HG03432 (cell line): ENCODE measurements around the gene STX3.

ENCODE experiments used
- ATAC-seq: cut with Tn5 transposase; IDR thresholded peaks from one replicate; pipeline ENCODE4 v1.9.1; 2021; ENCODE audit warnings: mild to moderate bottlenecking, moderate library complexity; ENCODE audit not compliant: unreplicated experiment

Gene STX3

DNA sequence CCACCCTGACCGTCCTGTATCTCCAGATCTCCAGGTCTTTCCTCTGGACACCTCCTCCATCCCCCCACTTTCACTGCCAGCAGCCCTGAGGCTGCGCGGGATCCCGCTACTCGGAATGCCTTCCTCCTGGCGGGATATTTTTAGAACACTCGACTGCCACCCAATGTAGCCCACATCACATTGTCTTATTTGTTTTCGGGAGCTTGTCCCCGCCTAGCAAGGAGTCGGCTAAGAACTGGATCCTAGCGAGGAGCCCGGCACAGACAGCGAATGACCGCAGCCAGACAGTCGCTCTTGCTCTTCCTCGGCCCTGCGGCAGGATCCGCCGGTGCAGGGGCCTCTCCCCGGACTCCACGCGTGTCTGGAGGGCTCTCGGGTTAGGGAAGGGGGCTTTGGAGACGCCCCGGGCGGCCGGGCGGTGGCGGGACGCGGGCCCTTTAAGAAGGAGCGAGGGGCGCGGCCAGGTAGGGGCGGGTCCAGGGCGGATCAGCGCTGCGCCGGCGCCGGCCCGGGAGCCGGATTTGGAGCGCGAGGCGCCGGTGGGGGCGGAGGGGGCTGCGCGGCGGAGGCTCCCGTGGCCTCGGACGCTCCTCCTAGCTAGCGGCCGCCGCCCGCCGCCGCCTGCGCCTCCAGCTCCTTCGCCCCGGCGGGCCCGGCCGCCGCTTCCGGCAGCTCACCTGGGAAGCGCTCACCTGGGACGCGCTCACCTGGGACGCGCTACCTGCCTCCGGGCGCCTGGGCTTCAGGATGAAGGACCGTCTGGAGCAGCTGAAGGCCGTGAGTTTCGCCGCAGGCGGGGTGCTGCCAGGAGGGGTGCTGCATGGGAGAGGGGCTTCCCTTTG lies at the start of gene STX3:
Gene STX3 (plus strand): TSS at position 518 of the 842 bp plus-strand sequence. CDS start 230 bp downstream, at position 748.
- ATAC-seq, result peak; percentile 80

GRCh38 chr11:59706518-59707285 lies 48.5 kb upstream of the STX3 start:
- ATAC-seq, result no peak

GRCh38 chr11:59707371-59707770 lies 47.8 kb upstream of the STX3 start:
- ATAC-seq, result no peak

DNA sequence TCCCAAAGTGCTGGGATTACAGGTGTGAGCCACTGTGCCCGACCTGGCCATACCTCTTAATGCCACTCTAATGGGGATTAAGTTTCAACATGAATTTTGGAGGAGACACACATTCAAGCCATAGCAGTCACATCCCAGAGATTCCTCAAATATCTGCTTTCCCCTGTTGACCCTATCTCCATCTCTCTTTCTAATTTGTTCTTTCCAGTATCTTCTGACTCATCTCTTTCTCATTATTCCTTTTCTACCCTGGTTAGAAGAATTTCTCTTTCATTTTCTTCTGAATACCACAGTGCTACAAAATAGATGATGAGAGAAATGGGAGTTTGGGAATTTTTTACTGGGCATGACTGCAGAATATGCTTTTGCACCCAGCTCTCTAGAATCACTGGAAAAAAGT lies 46.6 kb upstream of the STX3 start:
- ATAC-seq, result no peak

DNA sequence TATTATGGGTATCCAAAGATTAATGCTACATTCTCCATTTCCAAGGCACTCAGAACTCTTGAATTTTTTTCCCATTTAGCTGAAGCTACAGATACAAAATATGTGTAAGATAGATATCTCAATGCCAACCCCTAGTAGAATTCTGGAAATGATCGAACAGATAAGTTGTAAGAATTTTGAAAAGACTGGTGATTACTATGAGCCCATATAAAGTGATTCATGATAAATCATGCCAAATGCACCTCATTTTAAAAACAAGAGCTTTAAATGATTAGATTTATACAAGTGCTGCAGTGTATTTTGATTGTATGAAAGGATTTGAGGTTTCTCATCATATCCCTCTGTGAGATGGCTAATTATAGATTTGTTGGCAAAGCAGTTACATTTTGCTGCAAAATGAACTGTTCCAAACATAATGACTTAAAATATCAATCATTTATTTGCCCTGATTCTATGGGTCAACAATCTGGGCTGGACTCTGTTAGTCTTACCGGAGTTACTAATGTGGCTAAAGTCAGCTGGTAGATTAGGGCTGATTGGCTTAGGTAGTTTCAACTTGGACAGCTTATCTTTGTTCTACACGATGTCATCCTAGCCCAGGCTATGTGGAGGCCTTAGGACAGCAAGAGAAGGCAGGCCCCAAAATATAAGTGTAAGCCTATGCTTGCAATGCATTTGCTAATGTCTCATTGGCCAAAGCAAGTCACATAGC lies 44.9 kb upstream of the STX3 start:
- ATAC-seq, result no peak

- ATAC-seq, result no peak
These were observed 41.4 kb upstream of the STX3 start, which contains the start of gene OR10V1 for GRCh38 chr11:59713745-59714144. TSS of gene OR10V1 (minus strand) at chr11:59713845. CDS start at chr11:59713845, 0 bp downstream.

- ATAC-seq, result no peak
These were observed 39.1 kb upstream of the STX3 start for GRCh38 chr11:59716051-59716450.

DNA sequence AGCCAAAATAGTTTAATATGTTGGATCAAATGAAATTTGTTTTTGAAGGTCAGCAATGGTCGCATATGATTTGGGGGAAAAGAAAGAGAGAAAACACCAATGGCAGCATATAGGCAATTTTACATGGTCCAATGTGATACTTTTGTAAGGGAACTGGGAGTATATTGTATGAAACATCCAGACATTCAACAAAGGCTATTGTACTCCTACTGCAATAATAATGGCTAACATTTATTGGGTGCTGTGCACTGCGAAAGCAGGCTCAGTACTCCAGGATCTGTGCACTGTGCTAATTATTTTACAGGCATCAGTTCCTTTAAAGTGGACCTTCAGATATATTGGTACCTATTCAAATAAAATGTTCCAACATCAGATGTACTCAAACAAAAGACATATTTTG lies 35.6 kb upstream of the STX3 start:
- no peak for ATAC-seq

DNA sequence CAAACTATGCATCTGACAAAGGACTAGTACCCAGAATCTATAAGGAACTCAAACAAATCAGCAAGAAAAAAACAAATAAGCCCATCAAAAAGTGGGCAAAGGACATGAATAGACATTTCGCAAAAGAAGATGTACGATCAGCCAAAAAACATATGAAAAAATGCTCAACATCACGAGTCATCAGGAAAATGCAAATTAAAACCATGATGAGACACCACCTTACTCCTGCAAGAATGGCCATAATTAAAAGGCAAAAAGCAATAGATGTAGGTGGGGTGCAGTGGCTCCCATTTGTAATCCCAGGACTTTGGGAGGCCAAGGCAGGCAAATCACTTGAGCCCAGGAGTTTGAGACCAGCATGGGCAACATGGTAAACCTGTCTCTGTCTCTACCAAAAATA lies 31.1 kb upstream of the STX3 start:
- no peak for ATAC-seq

- ATAC-seq, result no peak
These were observed 27.8 kb upstream of the STX3 start for GRCh38 chr11:59727426-59727825.

DNA sequence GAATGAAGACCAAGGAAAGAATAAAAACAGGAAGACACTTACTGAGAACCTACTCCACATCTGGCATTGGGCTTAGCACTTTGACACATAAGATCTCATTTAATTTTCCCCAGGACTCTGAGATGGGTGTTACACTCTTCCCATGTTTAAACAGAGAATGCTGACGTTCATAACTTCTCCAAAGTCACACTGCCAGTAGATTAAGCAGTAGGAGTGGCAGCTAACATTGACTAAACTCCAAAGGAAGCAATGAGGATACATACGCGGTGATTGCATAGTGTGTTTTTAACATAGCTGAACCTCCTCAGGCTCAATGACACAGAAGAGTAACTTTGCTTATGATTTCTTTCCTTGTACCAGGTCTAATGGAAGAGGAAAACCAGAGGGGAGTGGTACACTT lies 27.0 kb upstream of the STX3 start:
- no peak for ATAC-seq

DNA sequence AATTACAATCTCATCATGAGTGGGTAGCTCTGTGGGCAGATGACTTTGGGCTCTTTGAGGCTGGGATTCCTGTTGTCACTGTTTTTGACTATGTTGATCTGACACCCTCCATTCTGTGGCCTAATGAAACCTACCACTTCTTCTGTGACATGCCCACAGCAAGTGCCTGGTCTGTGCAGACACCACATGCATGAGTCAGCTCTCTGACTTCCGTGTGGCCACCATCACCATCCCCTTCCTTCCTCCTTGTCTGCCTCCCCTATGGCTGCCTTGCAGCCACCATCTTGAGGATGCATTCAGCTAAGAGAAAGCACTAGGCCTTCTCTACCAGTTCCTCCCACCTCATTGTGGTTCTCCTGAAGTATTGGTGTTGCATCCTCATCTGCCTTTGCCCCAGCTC lies 26.3 kb upstream of the STX3 start:
- no peak for ATAC-seq

DNA sequence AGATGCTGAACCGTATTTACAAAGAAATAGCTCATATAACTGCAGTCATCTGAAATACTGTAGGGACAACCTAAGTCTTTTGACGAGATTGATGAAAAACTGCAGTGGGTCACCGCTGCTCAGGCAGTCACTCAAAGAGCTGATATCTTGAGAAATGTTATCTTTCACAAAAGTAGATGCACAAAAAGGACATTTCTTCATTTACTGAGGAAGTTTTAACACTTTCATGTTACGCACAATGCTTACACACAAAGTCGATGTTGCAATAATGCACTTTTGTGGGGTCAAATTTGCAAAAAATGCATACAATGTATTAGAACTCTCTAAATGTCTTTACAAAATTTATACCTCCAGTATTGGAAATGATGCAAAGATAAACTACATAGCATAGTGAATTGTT lies 25.3 kb upstream of the STX3 start:
- ATAC-seq, result no peak

- no peak for ATAC-seq
These were observed 24.1 kb upstream of the STX3 start for GRCh38 chr11:59730896-59731565.

DNA sequence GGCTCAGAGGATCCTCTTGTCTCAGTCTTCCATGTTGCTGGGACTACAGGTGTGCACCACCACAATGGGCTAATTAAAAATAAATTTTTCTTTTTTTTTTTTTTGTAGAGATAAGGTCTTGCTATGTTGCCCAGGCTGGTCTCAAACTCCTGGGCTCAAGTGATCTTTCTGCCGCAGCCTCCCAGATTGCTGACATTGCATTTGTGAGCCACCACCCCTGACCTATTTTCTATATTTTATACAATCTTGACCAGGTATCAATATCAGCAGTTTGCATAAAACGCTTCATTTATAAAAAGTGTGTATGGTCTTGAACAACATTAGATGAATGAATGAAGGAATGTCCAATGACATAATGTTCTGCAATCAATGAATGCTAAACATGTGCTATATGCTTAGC lies 9.1 kb upstream of the STX3 start:
- ATAC-seq, result no peak

GRCh38 chr11:59753650-59754493 lies 1.3 kb upstream of the STX3 start:
- peak; percentile 77 for ATAC-seq

DNA sequence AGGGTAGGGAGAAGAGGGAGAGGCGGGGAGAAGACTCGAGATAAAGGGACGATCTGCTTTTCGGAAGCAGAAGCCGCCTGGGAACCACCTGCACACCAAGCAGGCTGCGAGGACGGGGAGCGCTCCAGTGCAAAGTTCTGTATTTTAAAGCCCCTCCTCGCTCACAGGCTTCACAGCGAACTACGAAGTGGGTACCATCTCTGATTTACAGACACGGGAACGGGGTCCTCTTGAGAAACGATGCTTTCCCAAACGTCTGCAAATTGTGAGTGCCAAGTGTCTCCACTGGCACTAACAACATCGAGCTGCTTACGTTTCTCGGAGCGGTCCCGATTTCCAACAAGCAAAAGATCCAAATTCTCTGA lies 700 bp upstream of the STX3 start:
- peak; percentile 28 for ATAC-seq

DNA sequence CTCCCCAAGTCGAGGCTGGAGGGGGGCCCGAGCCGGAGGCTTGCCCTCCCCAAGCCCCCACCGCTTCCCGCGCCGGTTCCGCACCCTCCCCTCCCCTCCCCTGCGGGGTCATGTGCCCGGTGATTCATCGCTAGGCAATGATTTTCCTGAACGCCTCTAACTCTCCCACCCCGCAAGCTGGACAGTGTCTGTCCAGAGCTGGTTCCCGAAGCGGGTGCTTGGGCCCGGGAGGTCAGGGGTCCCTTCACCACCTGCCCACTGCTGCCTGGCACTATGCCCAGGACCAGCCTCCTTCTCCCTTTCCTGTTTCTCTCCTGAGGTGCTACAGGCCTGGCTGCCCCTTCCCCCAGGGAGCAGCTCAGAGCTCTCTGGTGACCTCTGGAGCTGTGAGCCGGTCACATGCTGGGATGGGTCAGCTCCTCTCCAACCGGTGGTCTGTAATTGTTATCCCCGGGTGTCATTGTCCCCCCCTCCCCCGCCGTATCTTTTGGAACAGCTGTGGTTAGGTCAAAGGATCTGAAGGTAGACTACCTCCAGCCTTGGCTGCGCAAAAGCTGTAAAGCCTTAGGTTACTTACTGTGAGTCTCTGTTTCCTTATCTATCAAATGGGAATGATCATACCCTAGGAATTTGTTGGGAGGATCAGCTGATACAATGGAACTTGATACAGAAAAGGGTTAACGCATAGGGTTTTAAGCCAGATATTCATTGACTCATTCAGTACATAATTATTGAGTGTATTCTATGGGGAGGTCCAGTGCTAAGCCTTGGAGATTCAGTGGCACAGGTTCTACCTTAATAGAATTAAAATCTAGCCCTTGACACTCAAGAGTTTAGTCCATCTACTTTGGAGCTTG lies 753 bp downstream of the STX3 start:
- ATAC-seq, result peak; percentile 19

GRCh38 chr11:59756558-59756840 lies 1.3 kb downstream of the STX3 start:
- ATAC-seq, result no peak
